ENCODE measurements around the gene HIPK1.
"Not testable (repeated sequence)": the region's sequence is repeated elsewhere in the genome, so short reads cannot be mapped to it uniquely, and the experiment has no call there.

HIPK1 gene

GRCh38 chr1:114008993-114009392 lies 79.9 kb downstream of the HIPK1 start:
- in situ Hi-C loops (cut with MboI; ENCODE audit: low sequenced_read_pairs), result no loop called here

DNA sequence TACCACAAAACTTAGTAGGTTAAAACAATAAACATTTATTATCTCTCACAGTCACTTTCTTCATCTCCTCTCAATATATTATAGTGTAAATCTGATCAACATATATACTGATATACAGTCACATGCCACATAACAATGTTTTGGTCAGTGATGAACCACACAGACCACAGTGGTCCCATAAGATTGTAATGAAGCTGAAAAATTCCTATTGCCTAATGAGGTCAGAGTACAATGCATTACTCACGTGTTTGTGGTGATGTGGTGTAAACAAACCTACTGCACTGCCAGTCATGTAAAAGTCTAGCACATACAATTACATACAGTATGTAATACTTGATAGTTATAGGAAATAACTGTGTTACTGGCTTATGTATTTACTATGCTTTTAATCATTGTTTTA lies 80.3 kb downstream of the HIPK1 start:
- in situ Hi-C loops (cut with MboI; ENCODE audit: low sequenced_read_pairs), result no loop called here

GRCh38 chr1:114010433-114011184 lies 81.5 kb downstream of the HIPK1 start:
- in situ Hi-C loops (cut with MboI; ENCODE audit: low sequenced_read_pairs), result no loop called here

DNA sequence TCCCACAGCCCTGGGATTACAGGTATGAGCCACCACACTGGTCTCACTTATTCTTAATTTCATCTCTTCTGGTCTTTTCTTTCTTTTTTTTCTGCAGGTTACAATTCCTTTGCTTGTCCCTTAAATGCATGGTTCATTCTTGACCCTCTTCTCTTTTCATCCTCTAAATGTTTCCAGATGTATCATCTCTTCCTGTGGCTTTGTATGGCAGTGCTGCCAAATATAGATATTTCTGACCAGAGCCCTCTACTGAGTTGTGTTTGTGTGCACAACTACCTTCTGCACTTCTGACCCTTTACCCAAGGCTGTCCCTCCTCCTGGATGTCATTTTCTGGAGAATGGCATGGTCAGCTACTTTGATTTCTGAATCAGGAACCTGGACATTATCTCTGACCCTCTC lies 82.7 kb downstream of the HIPK1 start:
- in situ Hi-C loops (cut with MboI; ENCODE audit: low sequenced_read_pairs), result no loop called here

DNA sequence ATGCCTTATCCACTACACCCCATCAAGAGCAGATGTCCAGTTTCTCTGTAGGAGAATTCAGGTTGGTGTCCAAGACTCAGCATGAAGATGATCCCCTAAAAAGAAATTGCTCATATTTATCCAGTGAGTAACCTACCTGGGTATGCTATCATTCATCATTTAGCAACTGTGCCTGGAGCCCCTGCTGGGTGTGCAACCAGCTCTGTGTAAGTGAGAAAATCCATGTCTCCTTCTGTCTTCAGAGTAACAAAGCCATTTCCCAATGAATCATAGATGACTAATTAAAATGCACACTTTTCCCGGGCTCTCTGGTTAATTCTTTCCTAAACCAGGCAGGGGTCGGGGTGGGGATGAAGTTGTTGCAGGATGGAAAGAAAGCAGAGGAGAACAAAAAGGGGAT lies 86.0 kb downstream of the HIPK1 start:
- in situ Hi-C loops (cut with MboI; ENCODE audit: low sequenced_read_pairs), result no loop called here

GRCh38 chr1:114019724-114020123 lies 90.6 kb downstream of the HIPK1 start:
- in situ Hi-C loops (cut with MboI; ENCODE audit: low sequenced_read_pairs), result not testable (repeated sequence)

DNA sequence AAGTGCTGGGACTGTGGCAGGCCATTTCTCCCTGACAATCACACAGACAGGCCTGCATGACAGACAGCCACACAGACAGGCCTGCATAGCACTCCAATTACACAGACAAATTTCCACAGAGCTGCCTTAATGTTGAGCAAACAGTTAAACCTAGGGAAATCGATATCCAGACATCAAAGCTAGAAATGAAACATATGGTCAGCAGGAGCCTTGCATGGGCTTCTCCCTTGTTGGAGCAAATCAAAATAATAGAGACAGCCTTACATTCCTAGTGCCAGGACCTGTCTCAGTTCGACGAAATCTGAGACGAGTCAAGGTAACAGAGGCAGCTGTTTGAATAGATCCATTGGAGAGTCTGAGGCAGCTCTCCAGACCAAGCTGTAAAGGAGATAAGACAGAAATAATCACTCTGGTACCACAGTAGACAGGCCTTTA lies 92.6 kb downstream of the HIPK1 start:
- in situ Hi-C loops (cut with MboI; ENCODE audit: low sequenced_read_pairs), result no loop called here

GRCh38 chr1:114022877-114023276 lies 93.8 kb downstream of the HIPK1 start:
- in situ Hi-C loops (cut with MboI; ENCODE audit: low sequenced_read_pairs), result no loop called here

- in situ Hi-C loops (cut with MboI; ENCODE audit: low sequenced_read_pairs), result no loop called here
Observed at GRCh38 chr1:114023377-114023776, 94.3 kb downstream of the HIPK1 start.

GRCh38 chr1:114024049-114024448 lies 94.9 kb downstream of the HIPK1 start:
- in situ Hi-C loops (cut with MboI; ENCODE audit: low sequenced_read_pairs), result no loop called here

DNA sequence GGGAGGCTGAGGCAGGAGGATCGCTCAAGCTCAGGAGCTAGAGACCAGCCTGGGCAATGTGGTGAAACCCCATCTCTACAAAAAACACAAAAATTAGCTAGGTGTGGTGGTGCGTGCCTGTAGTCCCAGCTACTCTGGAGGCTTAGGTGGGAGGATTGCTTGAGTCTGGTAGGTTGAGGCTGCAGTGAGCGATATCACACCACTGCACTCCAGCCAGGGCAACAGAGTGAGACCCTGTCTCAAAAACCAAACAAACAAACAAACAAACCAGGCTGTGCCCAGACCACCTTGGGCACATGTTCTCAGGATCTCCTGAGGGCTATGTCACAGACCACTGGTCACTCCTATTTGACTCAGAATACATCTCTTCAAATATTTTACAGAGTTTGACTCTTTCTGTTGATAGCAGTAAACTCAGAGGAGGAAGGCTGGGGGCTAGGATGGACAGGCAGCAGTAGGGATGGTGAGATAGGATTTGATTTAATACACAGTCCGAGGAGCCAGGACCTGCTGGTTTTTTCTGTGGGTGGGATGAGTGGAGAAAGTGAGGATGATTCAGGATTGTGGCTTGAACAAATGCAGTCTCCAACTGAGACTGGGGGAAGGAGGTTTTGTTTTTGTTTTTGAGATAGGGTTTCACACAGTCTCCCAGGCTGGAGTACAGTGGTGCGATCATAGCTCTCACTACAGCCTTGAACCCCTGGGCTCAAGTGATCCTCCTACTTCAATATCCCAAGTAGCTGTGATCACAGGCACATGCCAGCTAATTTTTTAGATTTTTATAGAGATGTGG lies 96.7 kb downstream of the HIPK1 start:
- in situ Hi-C loops (cut with MboI; ENCODE audit: low sequenced_read_pairs), result no loop called here

DNA sequence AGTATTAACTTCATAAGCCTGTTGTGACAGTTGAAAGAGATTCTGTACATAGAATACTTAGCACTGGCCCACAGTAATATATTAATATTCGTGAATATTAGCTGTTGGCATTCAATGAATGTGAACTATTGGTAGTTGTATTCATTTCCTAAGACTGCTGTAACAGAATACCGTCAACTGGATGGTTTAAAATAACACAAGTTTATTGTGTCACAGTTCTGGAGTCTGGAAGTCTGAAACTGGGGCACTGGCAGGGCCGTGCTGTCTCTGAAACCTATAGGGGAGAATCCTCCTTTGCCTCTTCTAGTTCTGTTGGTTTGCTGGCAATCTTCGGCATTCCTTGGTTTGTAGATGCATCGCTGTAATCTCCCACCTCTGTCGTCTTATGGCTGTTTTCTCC lies 97.7 kb downstream of the HIPK1 start:
- in situ Hi-C loops (cut with MboI; ENCODE audit: low sequenced_read_pairs), result no loop called here
